IPS DF 6.9 (cell line): ENCODE results near the gene FUCA2.
A peak's percentile ranks its signal among the peaks of the same experiment; 100 is the strongest.

Experiments
- DNase-seq: peaks from one replicate; pipeline ENCODE4 v3.0.0-alpha.2; 2013; ENCODE audit warnings: low read depth, low spot score
- H3K27ac ChIP-seq: one replicate; pipeline ENCODE4 v1.5.1; 2013; ENCODE audit warnings: low read length, control low read depth
- H3K27me3 ChIP-seq: 2 replicates; pipeline ENCODE4 v1.6.1; 2013; ENCODE audit warnings: mild to moderate bottlenecking, low read length; ENCODE audit not compliant: control insufficient read depth, insufficient read depth
- H3K36me3 ChIP-seq: 2 replicates; pipeline ENCODE4 v1.6.1; 2013; ENCODE audit warnings: low read length; ENCODE audit not compliant: control insufficient read depth, insufficient read depth
- H3K4me1 ChIP-seq: 2 replicates; pipeline ENCODE4 v1.6.1; 2013; ENCODE audit warnings: low read length; ENCODE audit not compliant: control insufficient read depth, insufficient read depth
- H3K4me3 ChIP-seq: 2 replicates; pipeline ENCODE4 v1.5.1; 2013; ENCODE audit warnings: mild to moderate bottlenecking, low read length
- H3K9me3 ChIP-seq: 2 replicates; pipeline ENCODE4 v1.6.1; 2013; ENCODE audit warnings: low read length, inconsistent platforms; ENCODE audit not compliant: control insufficient read depth, insufficient read depth
- WGBS: extraction: QIAGEN DNeasy Blood & Tissue Kit; methylation state at CpG from one replicate; pipeline ENCODE4 v1.1.7; 2013; ENCODE audit warnings: mixed read lengths, missing lambda C conversion rate; ENCODE audit not compliant: insufficient read length, insufficient coverage; 5-methylcytosine and 5-hydroxymethylcytosine counted together

The FUCA2 gene, protein sequence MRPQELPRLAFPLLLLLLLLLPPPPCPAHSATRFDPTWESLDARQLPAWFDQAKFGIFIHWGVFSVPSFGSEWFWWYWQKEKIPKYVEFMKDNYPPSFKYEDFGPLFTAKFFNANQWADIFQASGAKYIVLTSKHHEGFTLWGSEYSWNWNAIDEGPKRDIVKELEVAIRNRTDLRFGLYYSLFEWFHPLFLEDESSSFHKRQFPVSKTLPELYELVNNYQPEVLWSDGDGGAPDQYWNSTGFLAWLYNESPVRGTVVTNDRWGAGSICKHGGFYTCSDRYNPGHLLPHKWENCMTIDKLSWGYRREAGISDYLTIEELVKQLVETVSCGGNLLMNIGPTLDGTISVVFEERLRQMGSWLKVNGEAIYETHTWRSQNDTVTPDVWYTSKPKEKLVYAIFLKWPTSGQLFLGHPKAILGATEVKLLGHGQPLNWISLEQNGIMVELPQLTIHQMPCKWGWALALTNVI

DNA sequence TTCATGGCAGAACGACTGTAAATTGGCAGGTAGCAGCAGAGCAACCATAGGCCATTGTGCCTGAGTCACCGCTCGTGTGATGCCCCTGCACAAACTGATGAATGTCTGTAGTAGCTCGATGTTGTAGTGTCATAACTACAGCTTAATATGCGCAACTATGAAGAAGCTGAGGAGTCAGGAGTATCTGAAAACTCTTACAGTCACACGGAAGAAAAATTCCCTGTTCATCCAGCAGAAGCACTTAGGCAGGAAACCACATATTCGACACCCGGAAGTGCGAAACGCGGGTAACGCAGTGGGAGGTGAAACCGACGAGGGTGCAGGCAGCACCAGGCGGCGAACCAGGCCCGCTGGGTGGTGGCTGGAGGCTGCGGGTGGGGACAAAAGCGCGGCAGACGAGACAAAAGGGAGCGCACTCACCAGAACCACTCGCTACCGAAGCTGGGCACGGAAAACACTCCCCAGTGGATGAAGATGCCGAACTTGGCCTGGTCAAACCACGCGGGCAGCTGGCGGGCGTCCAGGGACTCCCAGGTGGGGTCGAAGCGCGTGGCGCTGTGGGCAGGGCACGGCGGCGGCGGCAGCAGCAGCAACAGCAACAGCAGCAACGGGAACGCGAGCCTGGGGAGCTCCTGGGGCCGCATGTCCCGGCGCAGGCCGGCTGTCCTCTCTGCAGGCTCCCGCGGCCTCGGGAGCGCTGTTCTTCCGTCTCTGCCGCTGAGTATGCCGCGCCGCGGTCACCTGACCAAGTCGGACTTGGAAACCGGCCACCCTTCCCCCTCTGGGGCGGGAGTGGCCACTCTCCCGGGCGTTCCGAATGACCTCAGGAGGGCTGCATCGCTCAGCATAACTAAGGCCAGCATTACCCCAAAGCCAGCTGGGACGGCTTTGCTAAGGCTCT, at the start of gene FUCA2:
Gene FUCA2 (minus strand): TSS at position 730 of the 901 bp plus-strand sequence. CDS start 86 bp downstream, at position 644.
- H3K4me3 ChIP-seq: peak within 1 kb of the TSS; percentile 67
- no peaks in the 10 kb centered on the region for H3K9me3 ChIP-seq
- DNase-seq: peak; percentile 64
- WGBS: no CpG with 5 or more reads among the region's 63 CpGs
- H3K27me3 ChIP-seq: no peaks in the 10 kb centered on the region
- no peak within 1 kb of the TSS for H3K27ac ChIP-seq
- H3K36me3 ChIP-seq: peaks cover 2% of the 10 kb centered on the region; the same call in 1 of the 2 replicates
- peaks cover 2% of the 10 kb centered on the region for H3K4me1 ChIP-seq

DNA sequence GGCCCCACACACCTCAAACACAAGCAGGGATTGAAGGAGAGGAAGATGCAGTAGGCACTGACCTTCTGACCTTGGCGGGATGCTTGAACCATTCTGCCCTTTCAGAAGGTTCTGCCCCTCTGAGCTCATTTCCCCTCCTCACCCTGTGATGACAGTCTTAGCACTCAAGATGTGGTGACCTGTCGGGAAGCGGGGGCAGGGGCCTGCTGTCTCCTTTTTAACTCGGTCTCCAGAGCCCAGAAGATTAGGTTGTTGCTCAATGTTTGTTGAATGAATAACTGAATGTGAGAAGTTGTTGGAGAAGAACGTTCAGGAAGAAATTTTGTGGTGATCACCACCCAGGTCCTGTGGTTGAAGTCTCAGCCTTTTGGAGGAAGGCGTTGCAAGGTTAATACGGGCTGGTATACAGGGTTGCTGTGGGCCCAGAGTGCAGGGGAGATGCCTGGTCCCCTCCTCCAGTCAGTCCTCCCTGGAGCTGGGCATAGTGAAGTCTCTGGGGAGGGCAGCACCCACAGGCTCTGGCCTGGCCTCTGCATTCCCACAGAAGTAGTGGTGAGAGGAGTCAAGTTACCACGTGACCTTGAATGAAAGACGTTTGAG, 49.7 kb upstream of the FUCA2 start:
- DNase-seq: no peak
- Histone ChIP-seq H3K4me1 (no peaks in the 10 kb centered on the region), H3K27ac (no peak overlapping the region), H3K27me3 (no peaks in the 10 kb centered on the region), H3K9me3 (no peaks in the 10 kb centered on the region), H3K36me3 (no peaks in the 10 kb centered on the region), H3K4me3 (no peak overlapping the region)
- no CpG with 5 or more reads among the region's 9 CpGs for whole genome bisulfite sequencing

DNA sequence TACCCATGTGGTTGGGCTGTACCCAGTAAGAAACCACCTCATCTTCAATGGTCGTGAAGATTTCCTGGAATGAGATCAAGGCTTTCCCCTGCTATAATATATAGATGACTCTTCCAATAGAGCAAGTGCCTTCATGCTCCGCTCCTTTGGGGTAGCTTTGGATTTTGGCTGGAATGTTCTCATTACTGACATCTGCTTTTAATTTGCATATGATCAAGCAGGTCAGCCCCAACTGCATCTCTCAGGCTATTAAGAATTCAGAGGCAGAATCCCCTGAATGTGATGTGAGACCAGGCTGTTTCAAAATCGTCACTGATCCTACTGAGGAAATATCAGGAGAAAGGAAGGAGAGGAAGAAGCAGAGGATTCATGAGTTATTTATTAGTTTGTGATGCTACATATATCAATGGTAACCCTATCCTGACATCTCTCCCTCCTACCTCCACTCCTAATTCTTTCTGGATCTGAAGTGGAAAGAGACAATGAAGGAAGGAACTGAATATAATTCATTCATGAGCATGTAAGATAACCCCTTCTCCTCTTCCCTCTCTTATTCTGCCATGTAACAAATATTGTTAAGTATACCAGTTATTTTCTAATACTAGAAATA, 47.6 kb upstream of the FUCA2 start:
- Histone ChIP-seq H3K9me3 (no peaks in the 10 kb centered on the region), H3K4me1 (no peaks in the 10 kb centered on the region), H3K27me3 (no peaks in the 10 kb centered on the region), H3K27ac (no peak overlapping the region), H3K4me3 (no peak overlapping the region), H3K36me3 (no peaks in the 10 kb centered on the region)
- no peak for DNase-seq
- whole genome bisulfite sequencing: no CpG with 5 or more reads among the region's 3 CpGs

DNA sequence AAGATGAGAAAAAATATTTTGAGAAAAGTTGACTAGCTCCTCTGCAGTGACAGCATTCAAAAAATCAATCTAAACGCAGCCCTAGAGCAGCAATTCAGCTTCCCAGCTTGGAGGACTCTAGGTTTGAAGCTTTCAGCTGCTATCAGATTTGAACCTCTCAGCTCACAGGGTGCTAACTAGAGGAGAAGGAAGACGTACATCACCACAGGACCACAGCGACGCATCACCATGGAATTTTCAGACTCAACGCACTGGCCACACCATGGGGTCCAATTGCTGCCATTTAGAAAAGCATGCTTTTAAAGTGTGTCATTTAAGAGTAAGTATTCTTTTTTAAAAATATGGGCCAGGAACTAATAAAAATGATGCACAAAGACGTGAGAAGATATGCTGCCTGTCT, 45.0 kb upstream of the FUCA2 start:
- H3K9me3 ChIP-seq: no peaks in the 10 kb centered on the region
- H3K27me3 ChIP-seq: no peaks in the 10 kb centered on the region
- H3K27ac ChIP-seq: no peak overlapping the region
- no peaks in the 10 kb centered on the region for H3K4me1 ChIP-seq
- no peak overlapping the region for H3K4me3 ChIP-seq
- no CpG with 5 or more reads among the region's 6 CpGs for WGBS
- DNase-seq: no peak
- H3K36me3 ChIP-seq: no peaks in the 10 kb centered on the region

DNA sequence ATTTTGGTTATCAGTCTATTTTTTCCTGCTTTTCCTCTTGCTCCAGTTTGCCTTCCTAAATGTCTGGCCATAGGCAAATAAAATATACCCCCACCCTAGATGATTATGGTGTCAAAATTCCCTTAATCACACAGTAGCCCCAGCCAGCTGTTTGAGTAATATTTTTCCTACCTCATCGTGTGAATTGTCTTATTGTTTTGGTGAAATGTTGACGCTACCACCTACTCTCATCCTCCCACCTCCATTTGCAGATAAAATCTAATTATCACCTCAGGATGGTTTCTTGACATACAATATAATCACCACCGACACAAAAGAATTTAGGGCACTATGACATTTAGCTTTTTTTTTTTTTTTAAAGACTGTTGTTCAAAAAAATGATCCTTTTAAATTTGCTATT, 44.1 kb upstream of the FUCA2 start:
- no peaks in the 10 kb centered on the region for H3K9me3 ChIP-seq
- H3K4me3 ChIP-seq: no peak overlapping the region
- no peaks in the 10 kb centered on the region for H3K27me3 ChIP-seq
- H3K36me3 ChIP-seq: no peaks in the 10 kb centered on the region
- no peaks in the 10 kb centered on the region for H3K4me1 ChIP-seq
- WGBS: no CpG with 5 or more reads among the region's 3 CpGs
- H3K27ac ChIP-seq: no peak overlapping the region
- no peak for DNase-seq

DNA sequence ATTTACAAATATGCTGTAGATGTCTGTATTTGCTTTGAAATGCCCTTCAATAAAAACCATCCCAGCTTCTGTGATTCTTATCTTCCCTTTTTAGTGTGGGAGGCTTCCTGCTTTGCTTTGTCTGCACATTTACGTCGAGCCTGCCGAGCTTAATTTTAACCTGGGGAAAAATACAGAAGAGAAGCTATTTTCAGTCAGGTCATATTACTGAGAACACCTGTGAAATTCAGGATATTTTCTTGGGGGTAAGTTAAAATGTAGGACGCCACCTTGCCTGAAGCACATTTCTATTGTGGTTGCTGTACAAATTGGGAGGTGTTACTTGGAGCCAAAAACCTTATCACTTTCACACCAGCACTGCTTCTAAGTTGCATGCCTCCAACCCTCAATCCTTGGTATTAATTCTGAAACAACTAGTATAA, 43.6 kb upstream of the FUCA2 start:
- H3K9me3 ChIP-seq: no peaks in the 10 kb centered on the region
- H3K4me3 ChIP-seq: no peak overlapping the region
- no peak overlapping the region for H3K27ac ChIP-seq
- no peaks in the 10 kb centered on the region for H3K36me3 ChIP-seq
- WGBS: no CpG with 5 or more reads among the region's 4 CpGs
- DNase-seq: no peak
- no peaks in the 10 kb centered on the region for H3K27me3 ChIP-seq
- no peaks in the 10 kb centered on the region for H3K4me1 ChIP-seq

DNA sequence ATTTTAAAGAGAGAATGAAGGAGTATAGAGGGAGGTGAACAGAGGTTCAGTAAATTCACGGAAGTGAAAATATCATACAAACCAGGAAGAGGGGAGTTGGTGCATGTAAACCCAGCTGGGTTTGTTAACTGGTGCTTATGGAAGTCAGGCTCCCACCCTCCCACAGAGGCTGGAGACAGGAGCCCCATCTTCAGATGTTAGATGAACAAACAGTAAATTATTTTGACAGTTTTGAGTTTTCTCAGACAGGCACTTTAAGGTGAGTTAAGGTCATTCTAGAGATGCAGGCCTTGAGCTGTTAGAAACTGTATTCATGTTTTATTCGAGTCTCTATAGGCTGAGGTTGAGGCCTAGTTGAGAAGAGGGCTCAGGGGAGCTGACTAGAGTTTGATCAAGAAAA, 41.8 kb upstream of the FUCA2 start:
- no peaks in the 10 kb centered on the region for H3K27me3 ChIP-seq
- no CpG with 5 or more reads among the region's 2 CpGs for WGBS
- DNase-seq: no peak
- no peak overlapping the region for H3K27ac ChIP-seq
- no peaks in the 10 kb centered on the region for H3K4me1 ChIP-seq
- H3K36me3 ChIP-seq: no peaks in the 10 kb centered on the region
- H3K9me3 ChIP-seq: no peaks in the 10 kb centered on the region
- H3K4me3 ChIP-seq: no peak overlapping the region

DNA sequence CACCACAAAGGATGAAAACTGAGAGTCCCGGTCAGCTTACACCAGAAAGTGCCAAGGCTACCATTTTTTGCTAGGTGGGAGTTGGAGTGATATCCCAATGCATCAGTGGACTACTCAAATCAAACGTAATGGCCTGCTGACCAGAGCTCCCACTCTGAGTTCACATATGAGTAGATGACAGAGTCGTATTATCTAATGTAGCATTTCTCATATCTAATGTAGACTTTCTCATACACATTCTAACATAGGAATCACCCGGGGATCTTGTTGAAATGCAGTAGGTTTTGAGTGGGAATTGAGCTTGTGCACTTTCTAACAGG, 38.4 kb upstream of the FUCA2 start:
- DNase-seq: no peak
- H3K4me3 ChIP-seq: no peak overlapping the region
- no peaks in the 10 kb centered on the region for H3K36me3 ChIP-seq
- WGBS: no CpG with 5 or more reads among the region's 4 CpGs
- H3K27ac ChIP-seq: no peak overlapping the region
- no peaks in the 10 kb centered on the region for H3K9me3 ChIP-seq
- no peaks in the 10 kb centered on the region for H3K27me3 ChIP-seq
- H3K4me1 ChIP-seq: no peaks in the 10 kb centered on the region

DNA sequence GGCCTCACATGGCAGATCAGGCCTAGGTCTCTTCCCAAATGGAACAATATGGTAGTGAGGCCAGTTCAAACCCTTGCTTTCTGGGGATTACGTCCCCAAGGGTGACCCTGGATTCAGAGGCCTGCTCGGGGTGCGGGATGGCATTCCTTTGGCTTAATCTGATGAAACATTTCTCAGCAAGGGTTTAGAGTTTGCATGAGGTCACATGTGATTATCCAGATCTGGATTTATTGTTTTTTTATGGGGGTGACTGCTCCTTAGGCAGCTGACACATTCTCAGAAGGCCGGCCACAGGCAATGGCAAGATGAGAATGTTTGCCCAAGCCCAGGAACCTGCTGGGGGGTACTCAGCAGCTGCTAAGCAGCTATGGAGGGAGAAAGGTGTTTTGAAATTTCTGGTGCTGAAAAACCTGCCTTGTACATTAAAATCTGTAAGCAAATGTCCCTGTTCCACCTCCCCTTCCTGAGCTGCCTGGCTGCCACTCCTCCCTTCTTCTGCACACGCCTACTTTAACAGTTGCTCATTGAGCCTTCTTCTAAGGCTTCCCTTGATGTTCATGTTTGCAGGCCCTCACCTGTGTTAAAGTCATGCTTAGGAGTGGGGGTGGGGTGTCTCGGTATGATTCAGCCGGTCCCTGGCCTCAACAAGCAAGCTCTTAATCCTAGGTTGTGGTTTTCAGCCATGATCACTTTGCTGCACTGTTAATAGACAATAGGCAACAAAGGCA, 37.9 kb upstream of the FUCA2 start:
- H3K36me3 ChIP-seq: no peaks in the 10 kb centered on the region
- no CpG with 5 or more reads among the region's 7 CpGs for WGBS
- DNase-seq: no peak
- H3K9me3 ChIP-seq: no peaks in the 10 kb centered on the region
- no peaks in the 10 kb centered on the region for H3K27me3 ChIP-seq
- no peak overlapping the region for H3K27ac ChIP-seq
- H3K4me3 ChIP-seq: no peak overlapping the region
- H3K4me1 ChIP-seq: no peaks in the 10 kb centered on the region
